SK-N-SH (cell line): ENCODE data around the gene NLGN3. TPM values are rescaled to one million over a fixed set of nuclear protein-coding genes. Genes with fewer than 3 reads are reported as not detected.

Experiments used
- CTCF ChIA-PET: fragments of 300-600, 350-600 bp; formaldehyde crosslinking; extraction: SDS; loops from one replicate; lab custom pipeline; 2021; lab: Yijun Ruan, JAX
- POLR2A ChIA-PET: fragments of 350-600 bp; sonication (Branson Sonifier 250); formaldehyde crosslinking; extraction: SDS; loops from one replicate; lab custom pipeline; 2020; ENCODE audit warnings: antibody characterized with exemption, inconsistent platforms; lab: Yijun Ruan, JAX
- DNase-seq: peaks from one replicate; pipeline ENCODE4 v3.0.0; 2012
- H2AFZ ChIP-seq: fragments of 200-600 bp; sonication (generic); 2 replicates; pipeline ENCODE4 v1.8.1; 2016; ENCODE audit warnings: antibody characterized with exemption, mild to moderate bottlenecking, low read depth
- H3F3A ChIP-seq: fragments of 200-600 bp; sonication (generic); replicated peaks from 2 replicates; pipeline ENCODE3; 2016; ENCODE audit warnings: antibody characterized with exemption, mild to moderate bottlenecking; ENCODE audit not compliant: insufficient read depth
- H3K27ac ChIP-seq, 2 experiments: fragments of 200-500 bp in 1 of 2; fragments of 200-600 bp in 1 of 2; sonication (Bioruptor generic) in 1 of 2; sonication (generic), shearing (Covaris generic) in 1 of 2; 2 replicates each; pipeline versions ENCODE4 v1.5.1 to v1.6.1; 2014 to 2016; ENCODE audit warnings: low read depth in 2 of 2, inconsistent platforms in 1 of 2, low read length in 1 of 2, mild to moderate bottlenecking in 1 of 2, mixed read lengths in 1 of 2
- H3K27me3 ChIP-seq: fragments of 200-600 bp; sonication (generic), shearing (Covaris generic); 2 replicates; pipeline ENCODE4 v1.6.1; 2016; ENCODE audit warnings: mixed run types; ENCODE audit not compliant: insufficient read depth
- H3K36me3 ChIP-seq, 2 experiments: fragments of 200-500 bp in 1 of 2; fragments of 200-600 bp in 1 of 2; sonication (Bioruptor generic) in 1 of 2; sonication (generic) in 1 of 2; replicated peaks in 1 of 2; 2 replicates each; pipeline versions ENCODE3 to v1.5.1; 2014 to 2016; ENCODE audit warnings: low read length in 1 of 2, mild to moderate bottlenecking in 1 of 2; ENCODE audit not compliant: insufficient read depth in 2 of 2, control insufficient read depth in 1 of 2
- H3K4me1 ChIP-seq, 2 experiments: fragments of 200-500 bp in 1 of 2; fragments of 200-600 bp in 1 of 2; sonication (Bioruptor generic) in 1 of 2; sonication (generic), shearing (Covaris generic) in 1 of 2; 2 replicates each; pipeline versions ENCODE4 v1.5.1 to v1.6.1; 2014 to 2016; ENCODE audit warnings: low read depth in 1 of 2, low read length in 1 of 2, mixed run types in 1 of 2; ENCODE audit not compliant: insufficient read depth in 2 of 2, control insufficient read depth in 1 of 2
- H3K4me2 ChIP-seq: fragments of 200-600 bp; sonication (generic), shearing (Covaris generic); 2 replicates; pipeline ENCODE4 v1.6.1; 2017; ENCODE audit warnings: mixed run types
- H3K4me3 ChIP-seq, 2 experiments: fragments of 200-500 bp in 1 of 2; fragments of 200-600 bp in 1 of 2; sonication (Bioruptor generic) in 1 of 2; sonication (generic), shearing (Covaris generic) in 1 of 2; 2 replicates each; pipeline versions ENCODE4 v1.5.1 to v1.8.1; 2014 to 2016; ENCODE audit warnings: low read depth in 2 of 2, inconsistent platforms in 1 of 2, low read length in 1 of 2, mild to moderate bottlenecking in 1 of 2, mixed read lengths in 1 of 2, moderate library complexity in 1 of 2
- H3K79me2 ChIP-seq: fragments of 200-600 bp; sonication (generic); 2 replicates; pipeline ENCODE4 v1.8.1; 2017; ENCODE audit warnings: mild to moderate bottlenecking; ENCODE audit not compliant: insufficient read depth
- H3K9ac ChIP-seq: fragments of 200-600 bp; sonication (generic); 2 replicates; pipeline ENCODE4 v1.6.1; 2017; ENCODE audit warnings: mixed run types
- H3K9me2 ChIP-seq: fragments of 200-600 bp; sonication (generic); 2 replicates; pipeline ENCODE4 v1.6.1; 2017; ENCODE audit warnings: mixed run types
- H3K9me3 ChIP-seq: fragments of 200-600 bp; sonication (generic); 2 replicates; pipeline ENCODE4 v1.6.1; 2017; ENCODE audit warnings: mixed run types, mild to moderate bottlenecking, moderate library complexity
- H4K20me1 ChIP-seq: fragments of 200-600 bp; sonication (generic); 2 replicates; pipeline ENCODE4 v1.6.1; 2017; ENCODE audit warnings: mild to moderate bottlenecking, mixed run types; ENCODE audit not compliant: insufficient read depth
- CHD2 ChIP-seq: fragments of 150-350 bp; IDR thresholded peaks from 2 replicates; pipeline ENCODE4 v1.6.1; 2018; ENCODE audit warnings: low read length; ENCODE audit not compliant: partially characterized antibody
- CTCF ChIP-seq: fragments of 200-600 bp; sonication (generic); IDR thresholded peaks from 2 replicates; pipeline ENCODE4 v1.6.1; 2017; ENCODE audit warnings: antibody characterized with exemption, mild to moderate bottlenecking, moderate library complexity
- ELF1 ChIP-seq: IDR thresholded peaks from 2 replicates; pipeline ENCODE4 v1.4.0; 2012
- EP300 ChIP-seq, 2 experiments: IDR thresholded peaks; 2 replicates each; pipeline versions ENCODE4 v1.4.0 to v1.6.1; 2012; ENCODE audit warnings: borderline replicate concordance in 1 of 2, low read depth in 1 of 2, low read length in 1 of 2
- EZH2phosphoT487 ChIP-seq: fragments of 200-600 bp; sonication (generic); IDR thresholded peaks from 2 replicates; pipeline ENCODE4 v1.6.1; 2017; ENCODE audit warnings: low read depth, mixed run types, mild to moderate bottlenecking, antibody characterized with exemption, moderate library complexity, borderline replicate concordance
- FOSL2 ChIP-seq: IDR thresholded peaks from 2 replicates; pipeline ENCODE4 v1.4.0; 2012; ENCODE audit warnings: low read depth, mild to moderate bottlenecking, moderate library complexity, borderline replicate concordance
- FOXM1 ChIP-seq: IDR thresholded peaks from 2 replicates; pipeline ENCODE4 v1.4.0; 2012; ENCODE audit warnings: low read depth, mild to moderate bottlenecking
- GABPA ChIP-seq: IDR thresholded peaks from 2 replicates; pipeline ENCODE4 v1.4.0; 2012; ENCODE audit warnings: low read depth, mild to moderate bottlenecking
- IRF3 ChIP-seq: fragments of 150-350 bp; IDR thresholded peaks from 2 replicates; pipeline ENCODE4 v1.6.1; 2016; ENCODE audit warnings: mild to moderate bottlenecking, low read depth, low read length
- MEF2A ChIP-seq: IDR thresholded peaks from 2 replicates; pipeline ENCODE4 v1.4.0; 2012; ENCODE audit warnings: low read depth, borderline replicate concordance
- NFIC ChIP-seq: IDR thresholded peaks from 2 replicates; pipeline ENCODE4 v1.4.0; 2012; ENCODE audit warnings: borderline replicate concordance
- RAD21 ChIP-seq: IDR thresholded peaks from 2 replicates; pipeline ENCODE4 v1.6.1; 2012; ENCODE audit warnings: mild to moderate bottlenecking, low read length
- RCOR1 ChIP-seq: fragments of 150-350 bp; IDR thresholded peaks from 2 replicates; pipeline ENCODE4 v1.6.1; 2017; ENCODE audit warnings: antibody characterized with exemption, low read length
- TAF1 ChIP-seq: IDR thresholded peaks from 2 replicates; pipeline ENCODE4 v1.6.1; 2012; ENCODE audit warnings: low read depth, mild to moderate bottlenecking, low read length, moderate library complexity, borderline replicate concordance
- WGBS: methylation state at CpG from one replicate; pipeline ENCODE4 v1.1.6; 2017; ENCODE audit warnings: low lambda C conversion rate; 5-methylcytosine and 5-hydroxymethylcytosine counted together
- polyA plus RNA-seq, 3 experiments: library from polyadenylated mRNA; depleted of rRNA; stranded (reverse); fragments of >200 nt; gene quantifications; 2 replicates each; pipeline ENCODE4 v1.2.3, GENCODE V29; 2012
- TF ChIP-seq, protein P1 (sequence below): fragments of 150-350 bp; IDR thresholded peaks from 2 replicates; pipeline ENCODE4 v1.6.1; 2017; ENCODE audit warnings: antibody characterized with exemption, low read length, low read depth, borderline replicate concordance
- TF ChIP-seq, protein P2 (sequence below): IDR thresholded peaks from 2 replicates; pipeline ENCODE4 v1.4.0; 2012; ENCODE audit warnings: low read depth, borderline replicate concordance
- TF ChIP-seq, protein P3 (sequence below): IDR thresholded peaks from 2 replicates; pipeline ENCODE4 v1.4.0; 2012; ENCODE audit warnings: low read depth

Gene NLGN3
- polyA plus RNA-seq, 1 of the 3 experiments (the other 2 are of a cell fraction) = 5.3 TPM

DNA sequence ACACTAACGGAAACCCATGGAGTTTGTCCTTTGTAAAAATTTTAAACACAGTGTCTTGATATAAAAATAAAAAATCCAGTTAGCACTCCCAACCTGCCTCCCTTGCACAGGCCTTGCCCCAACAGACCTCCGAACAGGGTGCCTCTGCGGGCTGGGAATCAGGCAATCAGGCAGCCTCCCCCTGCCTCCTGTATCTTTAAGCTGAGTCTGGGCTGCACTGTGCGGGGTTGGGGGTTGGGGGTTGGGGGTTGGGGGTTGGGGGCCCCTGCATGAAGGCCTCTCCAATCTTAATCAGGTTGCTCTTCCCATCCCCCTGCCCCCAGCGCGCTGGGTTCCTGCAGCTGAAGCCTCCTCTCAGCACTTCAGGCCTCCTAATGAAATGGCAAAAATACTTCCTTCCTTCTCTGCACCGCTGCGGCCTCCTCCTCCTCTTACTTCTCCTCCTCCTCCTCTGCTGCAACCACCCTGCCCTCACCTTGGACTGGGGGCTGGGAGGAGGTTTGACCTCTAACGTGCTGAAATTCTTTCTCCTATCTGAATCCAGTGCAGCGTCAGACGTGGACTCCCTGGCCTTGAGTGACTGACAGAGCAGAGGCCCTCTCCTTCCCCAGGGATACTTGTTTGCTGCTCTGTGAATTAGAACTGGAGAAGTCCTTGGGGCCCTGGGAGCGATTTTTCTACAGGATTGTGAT lies 26.6 kb downstream of the NLGN3 start:
- H4K20me1 ChIP-seq = no peaks in the 10 kb centered on the region
- no peak overlapping the region for H3K4me2 ChIP-seq
- no peaks in the 10 kb centered on the region for H3K9me3 ChIP-seq
- CTCF ChIA-PET = interaction anchor here (1.3 kb wide), 1 partner anchor 8 kb away, joined by 4 read pairs; no protein-coding TSS in a partner anchor
- no peak overlapping the region for H2AFZ ChIP-seq
- DNase-seq = no peak
- H3K27ac ChIP-seq = no peak overlapping the region
- no peaks in the 10 kb centered on the region for H3F3A ChIP-seq
- no peaks in the 10 kb centered on the region for H3K79me2 ChIP-seq
- H3K36me3 ChIP-seq = no peaks in the 10 kb centered on the region
- no peak overlapping the region for H3K4me3 ChIP-seq
- H3K9me2 ChIP-seq = no peaks in the 10 kb centered on the region
- no peak for TF ChIP-seq MEF2A
- no peak for TF ChIP-seq GABPA
- no peak for TF ChIP-seq CHD2
- 49% methylated on average over 11 of the region's 12 CpGs for WGBS
- H3K4me1 ChIP-seq = no peaks in the 10 kb centered on the region
- peaks cover 18% of the 10 kb centered on the region; the same call in 1 of the 2 replicates for H3K27me3 ChIP-seq
- no peak overlapping the region for H3K9ac ChIP-seq
- POLR2A ChIA-PET = no interaction called here

DNA sequence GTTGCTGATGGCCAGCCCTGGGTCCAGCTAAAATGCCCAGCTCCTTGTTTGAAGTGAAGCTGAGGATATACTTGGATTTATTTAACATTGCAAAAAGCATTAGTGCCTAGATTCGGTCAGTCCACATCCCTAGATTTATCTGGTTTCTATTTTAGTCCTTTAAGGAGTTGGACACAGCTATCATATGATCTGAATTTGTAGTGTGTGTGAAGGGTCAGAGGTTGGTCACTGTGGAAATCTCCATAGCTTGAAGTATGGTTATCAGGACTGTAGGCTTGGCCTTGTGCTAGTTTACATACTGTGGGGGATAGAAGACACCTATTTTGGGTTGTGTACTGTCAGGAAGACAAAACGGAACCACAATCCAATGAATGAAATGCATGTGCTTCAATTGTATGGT lies 28.8 kb downstream of the NLGN3 start:
- Histone ChIP-seq H3K27me3 (peaks cover 8% of the 10 kb centered on the region; the same call in 1 of the 2 replicates), H3K4me2 (no peak overlapping the region), H2AFZ (no peak overlapping the region), H3K4me1 (no peaks in the 10 kb centered on the region), H3K9me2 (no peaks in the 10 kb centered on the region), H3K9me3 (no peaks in the 10 kb centered on the region), H3K9ac (no peak overlapping the region), H4K20me1 (no peaks in the 10 kb centered on the region), H3K79me2 (no peaks in the 10 kb centered on the region), H3K36me3 (no peaks in the 10 kb centered on the region)
- ChIA-PET POLR2A (no interaction called here), CTCF (interaction anchor here (0.8 kb wide), 1 partner anchor 11 kb away, joined by 4 read pairs; no protein-coding TSS in a partner anchor)
- TF ChIP-seq, protein P1, sequence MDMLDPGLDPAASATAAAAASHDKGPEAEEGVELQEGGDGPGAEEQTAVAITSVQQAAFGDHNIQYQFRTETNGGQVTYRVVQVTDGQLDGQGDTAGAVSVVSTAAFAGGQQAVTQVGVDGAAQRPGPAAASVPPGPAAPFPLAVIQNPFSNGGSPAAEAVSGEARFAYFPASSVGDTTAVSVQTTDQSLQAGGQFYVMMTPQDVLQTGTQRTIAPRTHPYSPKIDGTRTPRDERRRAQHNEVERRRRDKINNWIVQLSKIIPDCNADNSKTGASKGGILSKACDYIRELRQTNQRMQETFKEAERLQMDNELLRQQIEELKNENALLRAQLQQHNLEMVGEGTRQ = no peak
- no peak for TF ChIP-seq CTCF
- no peak for TF ChIP-seq ELF1
- TF ChIP-seq TAF1 = no peak
- no peak for TF ChIP-seq RCOR1
- no peak for TF ChIP-seq EZH2phosphoT487
- TF ChIP-seq FOSL2 = no peak
- TF ChIP-seq EP300 (IDR thresholded peaks at IDR 0.05; ENCODE audit: borderline replicate concordance in 1 of 2, low read depth in 1 of 2, low read length in 1 of 2) = no peak
- TF ChIP-seq MEF2A = no peak
- TF ChIP-seq IRF3 = no peak
- TF ChIP-seq, protein P2, sequence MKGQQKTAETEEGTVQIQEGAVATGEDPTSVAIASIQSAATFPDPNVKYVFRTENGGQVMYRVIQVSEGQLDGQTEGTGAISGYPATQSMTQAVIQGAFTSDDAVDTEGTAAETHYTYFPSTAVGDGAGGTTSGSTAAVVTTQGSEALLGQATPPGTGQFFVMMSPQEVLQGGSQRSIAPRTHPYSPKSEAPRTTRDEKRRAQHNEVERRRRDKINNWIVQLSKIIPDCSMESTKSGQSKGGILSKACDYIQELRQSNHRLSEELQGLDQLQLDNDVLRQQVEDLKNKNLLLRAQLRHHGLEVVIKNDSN = no peak
- no peak for TF ChIP-seq FOXM1
- no peak for TF ChIP-seq NFIC
- TF ChIP-seq RAD21 = no peak
- TF ChIP-seq, protein P3, sequence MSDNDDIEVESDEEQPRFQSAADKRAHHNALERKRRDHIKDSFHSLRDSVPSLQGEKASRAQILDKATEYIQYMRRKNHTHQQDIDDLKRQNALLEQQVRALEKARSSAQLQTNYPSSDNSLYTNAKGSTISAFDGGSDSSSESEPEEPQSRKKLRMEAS = no peak
- TF ChIP-seq, all 33 proteins: peak for 0
- DNase-seq = no peak
- no peak overlapping the region for H3K4me3 ChIP-seq
- H3K27ac ChIP-seq = no peak overlapping the region
- H3F3A ChIP-seq = no peaks in the 10 kb centered on the region
- 13% methylated on average over 2 of the region's 2 CpGs for WGBS
